H9 (cell line): ENCODE data around the gene UMPS. TPM values are rescaled to one million over a fixed set of nuclear protein-coding genes. Genes with fewer than 3 reads are reported as not detected.

ENCODE experiments used
- DNase-seq: peaks from one replicate; pipeline ENCODE4 v3.0.0-alpha.2; 2017
- H2AFZ ChIP-seq: one replicate; pipeline ENCODE4 v1.6.1; 2013; ENCODE audit warnings: mild to moderate bottlenecking, low read length, control low read depth, moderate library complexity
- H2AK5ac ChIP-seq: 2 replicates; pipeline ENCODE4 v1.6.1; 2013; ENCODE audit warnings: low read length, control low read depth, mixed read lengths; ENCODE audit not compliant: insufficient read length
- H2BK120ac ChIP-seq: one replicate; pipeline ENCODE4 v1.6.1; 2013; ENCODE audit warnings: low read depth, mild to moderate bottlenecking, low read length, control low read depth, inconsistent platforms; ENCODE audit not compliant: poor library complexity, severe bottlenecking
- H2BK12ac ChIP-seq: 2 replicates; pipeline ENCODE4 v1.6.1; 2013; ENCODE audit warnings: low read length, control low read depth, mixed read lengths, low read depth; ENCODE audit not compliant: insufficient read length
- H2BK15ac ChIP-seq: 2 replicates; pipeline ENCODE4 v1.6.1; 2013; ENCODE audit warnings: low read depth, low read length, control low read depth
- H2BK20ac ChIP-seq: one replicate; pipeline ENCODE4 v1.6.1; 2013; ENCODE audit warnings: low read depth, mild to moderate bottlenecking, low read length, control low read depth, inconsistent platforms; ENCODE audit not compliant: poor library complexity, severe bottlenecking
- H2BK5ac ChIP-seq: 2 replicates; pipeline ENCODE4 v1.6.1; 2013; ENCODE audit warnings: low read length, control low read depth, mixed read lengths; ENCODE audit not compliant: insufficient read length
- H3K14ac ChIP-seq: 2 replicates; pipeline ENCODE4 v1.6.1; 2013; ENCODE audit warnings: low read length, control low read depth; ENCODE audit not compliant: insufficient read depth
- H3K18ac ChIP-seq: 2 replicates; pipeline ENCODE4 v1.6.1; 2013; ENCODE audit warnings: low read depth, mild to moderate bottlenecking, mixed read lengths, low read length, control low read depth; ENCODE audit not compliant: insufficient read length
- H3K23ac ChIP-seq: 2 replicates; pipeline ENCODE4 v1.6.1; 2013; ENCODE audit warnings: low read length, control low read depth, mixed read lengths, low read depth; ENCODE audit not compliant: insufficient read length
- H3K23me2 ChIP-seq: 2 replicates; pipeline ENCODE4 v1.6.1; 2013; ENCODE audit warnings: low read depth, mild to moderate bottlenecking, mixed read lengths, low read length, control low read depth; ENCODE audit not compliant: insufficient read length, poor library complexity, severe bottlenecking
- H3K27ac ChIP-seq: 2 replicates; pipeline ENCODE4 v1.5.1; 2013; ENCODE audit warnings: low read length, control low read depth, mixed read lengths, low read depth; ENCODE audit not compliant: insufficient read length
- H3K27me3 ChIP-seq: 2 replicates; pipeline ENCODE4 v1.6.1; 2013; ENCODE audit warnings: low read length, control low read depth, inconsistent platforms; ENCODE audit not compliant: insufficient read depth
- H3K4ac ChIP-seq: 2 replicates; pipeline ENCODE4 v1.6.1; 2013; ENCODE audit warnings: low read depth, mild to moderate bottlenecking, control low read depth, inconsistent platforms, low read length, moderate library complexity
- H3K4me1 ChIP-seq: 2 replicates; pipeline ENCODE4 v1.6.1; 2013; ENCODE audit warnings: low read length, control low read depth, inconsistent platforms; ENCODE audit not compliant: insufficient read depth
- H3K4me2 ChIP-seq: 2 replicates; pipeline ENCODE4 v1.6.1; 2013; ENCODE audit warnings: low read length, control low read depth, mixed read lengths; ENCODE audit not compliant: insufficient read length, insufficient read depth
- H3K56ac ChIP-seq: 2 replicates; pipeline ENCODE4 v1.6.1; 2013; ENCODE audit warnings: low read depth, mild to moderate bottlenecking, mixed read lengths, low read length, control low read depth; ENCODE audit not compliant: insufficient read length
- H3K79me1 ChIP-seq: 2 replicates; pipeline ENCODE4 v1.6.1; 2013; ENCODE audit warnings: low read depth, mild to moderate bottlenecking, moderate library complexity, low read length, control low read depth, inconsistent platforms; ENCODE audit not compliant: insufficient read depth, poor library complexity, severe bottlenecking
- H3K79me2 ChIP-seq: 2 replicates; pipeline ENCODE4 v1.6.1; 2013; ENCODE audit warnings: low read length, control low read depth, inconsistent platforms; ENCODE audit not compliant: insufficient read depth
- H3K9ac ChIP-seq: 2 replicates; pipeline ENCODE4 v1.6.1; 2013; ENCODE audit warnings: low read length, control low read depth, mixed read lengths; ENCODE audit not compliant: insufficient read length; ENCODE audit errors: extremely low read depth
- H3K9me3 ChIP-seq: one replicate; pipeline ENCODE4 v1.6.1; 2013; ENCODE audit warnings: low read depth, low read length, inconsistent platforms; ENCODE audit not compliant: control insufficient read depth
- H3T11ph ChIP-seq: one replicate; pipeline ENCODE4 v1.6.1; 2013; ENCODE audit warnings: mild to moderate bottlenecking, low read length, control low read depth, inconsistent platforms
- H4K20me1 ChIP-seq: one replicate; pipeline ENCODE4 v1.6.1; 2013; ENCODE audit not compliant: control insufficient read depth, insufficient read length, insufficient read depth
- H4K5ac ChIP-seq: 2 replicates; pipeline ENCODE4 v1.6.1; 2013; ENCODE audit warnings: low read depth, mild to moderate bottlenecking, mixed read lengths, low read length, control low read depth; ENCODE audit not compliant: insufficient read length
- H4K8ac ChIP-seq: replicated peaks from 2 replicates; pipeline ENCODE4 v1.6.1; 2013; ENCODE audit warnings: low read length, control low read depth, mixed read lengths, low read depth; ENCODE audit not compliant: insufficient read length
- H4K91ac ChIP-seq: 2 replicates; pipeline ENCODE4 v1.6.1; 2013; ENCODE audit warnings: low read depth, mild to moderate bottlenecking, moderate library complexity, mixed read lengths, low read length, control low read depth; ENCODE audit not compliant: insufficient read length
- H3K27ac Mint-ChIP-seq, 3 experiments: 2 replicates in 2 of 3; 3 replicates in 1 of 3; pipeline ENCODE4 v1.8.0; 2020 to 2021; ENCODE audit warnings: mixed read lengths in 3 of 3, mild to moderate bottlenecking in 1 of 3, moderate library complexity in 1 of 3
- H3K27me3 Mint-ChIP-seq: 2 replicates; pipeline ENCODE4 v1.8.0; 2021; ENCODE audit warnings: low read depth, mild to moderate bottlenecking, moderate library complexity, mixed read lengths
- H3K36me3 Mint-ChIP-seq, 3 experiments: 2 replicates in 2 of 3; 3 replicates in 1 of 3; pipeline ENCODE4 v1.8.0; 2020 to 2021; ENCODE audit warnings: low read depth in 3 of 3, mixed read lengths in 3 of 3; ENCODE audit not compliant: insufficient read depth in 1 of 3
- H3K4me1 Mint-ChIP-seq, 2 experiments: 2 replicates each; pipeline ENCODE4 v1.8.0; 2020; ENCODE audit warnings: mixed read lengths in 2 of 2
- H3K4me3 Mint-ChIP-seq, 2 experiments: 2 replicates in 1 of 2; 3 replicates in 1 of 2; pipeline ENCODE4 v1.8.0; 2020 to 2021; ENCODE audit warnings: mild to moderate bottlenecking in 2 of 2, mixed read lengths in 2 of 2, moderate library complexity in 1 of 2
- H3K9me3 Mint-ChIP-seq, 2 experiments: 2 replicates in 1 of 2; 3 replicates in 1 of 2; pipeline ENCODE4 v1.8.0; 2020; ENCODE audit warnings: mild to moderate bottlenecking in 2 of 2, mixed read lengths in 2 of 2, moderate library complexity in 1 of 2
- WGBS: extraction: QIAGEN DNeasy Blood & Tissue Kit; methylation state at CpG from one replicate; pipeline ENCODE4 v1.1.7; 2013; ENCODE audit warnings: missing lambda C conversion rate, low lambda C conversion rate, mixed read lengths; ENCODE audit not compliant: insufficient read length; ENCODE audit errors: extremely low coverage; 5-methylcytosine and 5-hydroxymethylcytosine counted together
- total RNA-seq: library from RNA; stranded (reverse); gene quantifications from 2 replicates; pipeline ENCODE4 v1.2.1, GENCODE V29; 2021
- TF ChIP-seq, protein P1 (sequence below): fragments of 200-600 bp; sonication (generic); conservative IDR thresholded peaks from 3 replicates; pipeline ENCODE4 v1.8.0; 2021; ENCODE audit warnings: antibody characterized with exemption, mild to moderate bottlenecking

Gene UMPS
- total RNA-seq, 1 experiment from 2014 or later = 65.4 TPM

GRCh38 chr3:124764746-124765145 is 34.5 kb downstream of the UMPS start:
- no peak overlapping the region for H4K8ac ChIP-seq
- no peaks in the 10 kb centered on the region for H3K27me3 ChIP-seq
- no peak overlapping the region for H3K4me3 Mint-ChIP-seq
- WGBS = no CpG with 5 or more reads among the region's 5 CpGs
- H4K91ac ChIP-seq = no peak overlapping the region
- no peak overlapping the region for H2BK5ac ChIP-seq
- H2BK120ac ChIP-seq = no peak overlapping the region
- H4K20me1 ChIP-seq = no peaks in the 10 kb centered on the region
- H2BK12ac ChIP-seq = no peak overlapping the region
- H3K56ac ChIP-seq = no peak overlapping the region
- H3K4me2 ChIP-seq = no peak overlapping the region
- H3K27ac ChIP-seq = no peak overlapping the region
- no peak overlapping the region for H3K23ac ChIP-seq
- no peaks in the 10 kb centered on the region for H3K79me2 ChIP-seq
- no peak overlapping the region for H4K5ac ChIP-seq
- H3K18ac ChIP-seq = no peak overlapping the region
- H3K36me3 Mint-ChIP-seq = peaks cover 32 to 74% (median 50%) of the 10 kb centered on the region in 3 experiments
- no peaks in the 10 kb centered on the region for H3K27me3 Mint-ChIP-seq
- no peak overlapping the region for H2AK5ac ChIP-seq
- no peak overlapping the region for H3K9ac ChIP-seq
- H2BK15ac ChIP-seq = no peak overlapping the region
- H3K9me3 ChIP-seq = no peaks in the 10 kb centered on the region
- no peaks in the 10 kb centered on the region for H3K9me3 Mint-ChIP-seq
- H2BK20ac ChIP-seq = no peak overlapping the region
- H3K23me2 ChIP-seq = no peaks in the 10 kb centered on the region
- no peak overlapping the region for H3K14ac ChIP-seq
- H3K27ac Mint-ChIP-seq = no peak overlapping the region
- H3T11ph ChIP-seq = no peak overlapping the region
- H3K4ac ChIP-seq = no peak overlapping the region
- TF ChIP-seq, protein P1, sequence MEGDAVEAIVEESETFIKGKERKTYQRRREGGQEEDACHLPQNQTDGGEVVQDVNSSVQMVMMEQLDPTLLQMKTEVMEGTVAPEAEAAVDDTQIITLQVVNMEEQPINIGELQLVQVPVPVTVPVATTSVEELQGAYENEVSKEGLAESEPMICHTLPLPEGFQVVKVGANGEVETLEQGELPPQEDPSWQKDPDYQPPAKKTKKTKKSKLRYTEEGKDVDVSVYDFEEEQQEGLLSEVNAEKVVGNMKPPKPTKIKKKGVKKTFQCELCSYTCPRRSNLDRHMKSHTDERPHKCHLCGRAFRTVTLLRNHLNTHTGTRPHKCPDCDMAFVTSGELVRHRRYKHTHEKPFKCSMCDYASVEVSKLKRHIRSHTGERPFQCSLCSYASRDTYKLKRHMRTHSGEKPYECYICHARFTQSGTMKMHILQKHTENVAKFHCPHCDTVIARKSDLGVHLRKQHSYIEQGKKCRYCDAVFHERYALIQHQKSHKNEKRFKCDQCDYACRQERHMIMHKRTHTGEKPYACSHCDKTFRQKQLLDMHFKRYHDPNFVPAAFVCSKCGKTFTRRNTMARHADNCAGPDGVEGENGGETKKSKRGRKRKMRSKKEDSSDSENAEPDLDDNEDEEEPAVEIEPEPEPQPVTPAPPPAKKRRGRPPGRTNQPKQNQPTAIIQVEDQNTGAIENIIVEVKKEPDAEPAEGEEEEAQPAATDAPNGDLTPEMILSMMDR = no peak
- H3K79me1 ChIP-seq = no peaks in the 10 kb centered on the region
- no peaks in the 10 kb centered on the region for H3K4me1 ChIP-seq
- H2AFZ ChIP-seq = no peak overlapping the region
- H3K4me1 Mint-ChIP-seq = peaks cover 0 to 4% of the 10 kb centered on the region in 2 experiments; a peak in 2 of 4 replicates
- no peak for DNase-seq
